ENCODE data around the gene PCNX2. TPM values are rescaled to one million over a fixed set of nuclear protein-coding genes. Genes with fewer than 3 reads are reported as not detected.

Gene PCNX2
- total RNA-seq, 1 experiment from 2014 or later = 15.0 TPM

Other genes starting within 250 kb of the PCNX2 start
- 2.7 and 3.2 TPM in 2 replicates for gene MAP3K21, start 32.0 kb upstream of the PCNX2 start, total RNA-seq (2014; rRNA removed; shearing (Covaris generic))